Astrocyte (in vitro differentiated cells and primary cell): Measurements from ENCODE around the gene DOCK7. TPM values are rescaled to one million over a fixed set of nuclear protein-coding genes. Genes with fewer than 3 reads are reported as not detected.

Experiments
- DNase-seq: peaks from one replicate; pipeline ENCODE4 v3.0.0-alpha.2; 2010; ENCODE audit warnings: low read depth
- FAIRE-seq: peaks from 2 replicates; lab custom pipeline; 2011; peaks lifted over from hg19 to GRCh38; lab: Jason Lieb, UNC
- H2AFZ ChIP-seq: 2 replicates; pipeline ENCODE4 v1.6.0; 2012; ENCODE audit warnings: low read depth, low read length, inconsistent platforms
- H3K27ac ChIP-seq: 2 replicates; pipeline ENCODE4 v1.5.1; 2011; ENCODE audit warnings: low read depth, low read length, inconsistent platforms
- H3K27me3 ChIP-seq: 2 replicates; pipeline ENCODE4 v1.6.0; 2011; ENCODE audit warnings: low read length, inconsistent platforms; ENCODE audit not compliant: insufficient read depth
- H3K36me3 ChIP-seq: 2 replicates; pipeline ENCODE4 v1.5.1; 2011; ENCODE audit warnings: low read length, inconsistent platforms; ENCODE audit not compliant: insufficient read depth
- H3K4me1 ChIP-seq: 2 replicates; pipeline ENCODE4 v1.5.1; 2011; ENCODE audit warnings: low read length, inconsistent platforms; ENCODE audit not compliant: insufficient read depth
- H3K4me2 ChIP-seq: 2 replicates; pipeline ENCODE4 v1.6.0; 2012; ENCODE audit warnings: low read length, inconsistent platforms
- H3K4me3 ChIP-seq: 2 replicates; pipeline ENCODE4 v1.5.1; 2011; ENCODE audit warnings: low read depth, mild to moderate bottlenecking, low read length, inconsistent platforms; ENCODE audit not compliant: insufficient read depth
- H3K79me2 ChIP-seq: 2 replicates; pipeline ENCODE4 v1.6.0; 2012; ENCODE audit warnings: mild to moderate bottlenecking, low read length, inconsistent platforms; ENCODE audit not compliant: insufficient read depth
- H3K9ac ChIP-seq: 2 replicates; pipeline ENCODE4 v1.6.0; 2012; ENCODE audit warnings: mild to moderate bottlenecking, low read length, inconsistent platforms
- H3K9me3 ChIP-seq: 2 replicates; pipeline ENCODE4 v1.5.1; 2012; ENCODE audit warnings: low read depth, mild to moderate bottlenecking, low read length, inconsistent platforms; ENCODE audit not compliant: insufficient read depth
- H4K20me1 ChIP-seq: 2 replicates; pipeline ENCODE4 v1.6.0; 2012; ENCODE audit warnings: low read length, inconsistent platforms; ENCODE audit not compliant: insufficient read depth
- H3K27ac Mint-ChIP-seq: one replicate; pipeline ENCODE4 v1.8.0; 2021; ENCODE audit warnings: mild to moderate bottlenecking, mixed read lengths; ENCODE audit not compliant: unreplicated experiment
- H3K27me3 Mint-ChIP-seq: one replicate; pipeline ENCODE4 v1.8.0; 2021; ENCODE audit warnings: low read depth, mixed read lengths; ENCODE audit not compliant: unreplicated experiment
- H3K36me3 Mint-ChIP-seq: one replicate; pipeline ENCODE4 v1.8.0; 2021; ENCODE audit warnings: low read depth, mixed read lengths; ENCODE audit not compliant: unreplicated experiment
- H3K4me1 Mint-ChIP-seq: one replicate; pipeline ENCODE4 v1.8.0; 2021; ENCODE audit warnings: low read depth, mixed read lengths; ENCODE audit not compliant: unreplicated experiment
- H3K4me3 Mint-ChIP-seq: one replicate; pipeline ENCODE4 v1.8.0; 2021; ENCODE audit warnings: mild to moderate bottlenecking, moderate library complexity, mixed read lengths; ENCODE audit not compliant: unreplicated experiment
- H3K9me3 Mint-ChIP-seq: one replicate; pipeline ENCODE4 v1.8.0; 2021; ENCODE audit warnings: mild to moderate bottlenecking, mixed read lengths; ENCODE audit not compliant: unreplicated experiment
- CTCF ChIP-seq: IDR thresholded peaks from 2 replicates; pipeline ENCODE4 v1.5.1; 2011; ENCODE audit warnings: low read depth, mild to moderate bottlenecking, inconsistent platforms, low read length, moderate library complexity; ENCODE audit not compliant: insufficient read depth
- EZH2 ChIP-seq: IDR thresholded peaks from 2 replicates; pipeline ENCODE4 v1.6.1; 2012; ENCODE audit warnings: mild to moderate bottlenecking, low read length, inconsistent platforms; ENCODE audit not compliant: insufficient read depth
- total RNA-seq: library from RNA; stranded (reverse); gene quantifications from 2 replicates; pipeline ENCODE4 v1.2.1, GENCODE V29; 2021

Gene DOCK7
- total RNA-seq, 1 donor from 2014 or later, result 68.7 TPM

DNA sequence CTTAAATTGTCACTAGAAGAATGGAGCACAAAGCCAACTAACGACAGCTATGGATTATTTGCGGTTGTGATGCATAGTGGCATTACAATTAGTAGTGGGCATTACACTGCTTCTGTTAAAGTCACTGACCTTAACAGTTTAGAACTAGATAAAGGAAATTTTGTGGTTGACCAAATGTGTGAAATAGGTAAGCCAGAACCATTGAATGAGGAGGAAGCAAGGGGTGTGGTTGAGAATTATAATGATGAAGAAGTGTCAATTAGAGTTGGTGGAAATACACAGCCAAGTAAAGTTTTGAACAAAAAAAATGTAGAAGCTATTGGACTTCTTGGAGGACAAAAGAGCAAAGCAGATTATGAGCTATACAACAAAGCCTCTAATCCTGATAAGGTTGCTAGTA lies 237.9 kb downstream of the DOCK7 start:
- no peak overlapping the region for H3K4me3 Mint-ChIP-seq
- H4K20me1 ChIP-seq, result no peaks in the 10 kb centered on the region
- H3K9me3 Mint-ChIP-seq, result no peaks in the 10 kb centered on the region
- no peak overlapping the region for H3K27ac ChIP-seq
- peaks cover 39% of the 10 kb centered on the region for H3K36me3 ChIP-seq
- H3K9ac ChIP-seq, result no peak overlapping the region
- no peaks in the 10 kb centered on the region for H3K4me1 ChIP-seq
- no peaks in the 10 kb centered on the region for H3K4me1 Mint-ChIP-seq
- no peaks in the 10 kb centered on the region for H3K9me3 ChIP-seq
- H3K36me3 Mint-ChIP-seq, result peaks cover 8% of the 10 kb centered on the region
- FAIRE-seq, result no peak
- peaks cover 6% of the 10 kb centered on the region for H3K79me2 ChIP-seq
- no peak overlapping the region for H3K4me3 ChIP-seq
- H3K27me3 Mint-ChIP-seq, result no peaks in the 10 kb centered on the region
- DNase-seq, result no peak
- no peak overlapping the region for H3K4me2 ChIP-seq
- no peak for TF ChIP-seq EZH2
- no peak for TF ChIP-seq CTCF
- H3K27me3 ChIP-seq, result no peaks in the 10 kb centered on the region
- H3K27ac Mint-ChIP-seq, result no peak overlapping the region
- H2AFZ ChIP-seq, result no peak overlapping the region

DNA sequence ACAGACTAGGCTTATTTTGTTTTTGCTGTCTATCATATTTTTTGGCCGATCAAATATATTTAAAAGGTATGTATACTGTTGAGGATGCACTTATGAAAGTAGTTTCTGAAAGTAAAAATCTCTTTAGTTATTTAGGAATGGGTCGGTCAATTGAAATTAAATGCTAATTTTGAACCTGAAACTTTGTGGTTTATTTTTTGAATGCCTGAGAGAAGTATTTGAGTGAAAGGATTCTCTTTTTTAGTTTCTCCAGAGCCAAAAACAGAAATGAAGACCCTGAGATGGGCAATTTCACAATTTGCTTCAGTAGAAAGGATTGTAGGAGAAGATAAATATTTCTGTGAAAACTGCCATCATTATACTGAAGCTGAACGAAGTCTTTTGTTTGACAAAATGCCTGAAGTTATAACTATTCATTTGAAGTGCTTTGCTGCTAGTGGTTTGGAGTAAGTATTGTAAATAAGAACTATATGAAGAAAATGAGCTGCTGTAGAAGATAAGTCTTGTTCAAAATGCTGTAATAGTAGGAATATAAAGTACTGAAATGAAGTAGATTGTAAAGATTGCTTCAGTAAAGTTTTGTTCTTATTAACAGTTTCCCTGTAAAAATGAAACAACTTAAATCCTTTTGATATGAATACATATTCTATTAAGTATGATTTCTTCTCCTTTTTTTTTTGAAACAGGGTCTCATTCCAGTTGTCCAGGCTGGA lies 239.8 kb downstream of the DOCK7 start:
- Histone ChIP-seq H3K79me2 (peaks cover 9% of the 10 kb centered on the region), H4K20me1 (no peaks in the 10 kb centered on the region), H3K4me2 (no peak overlapping the region), H3K4me3 (no peak overlapping the region), H3K27me3 (no peaks in the 10 kb centered on the region), H3K9ac (no peak overlapping the region), H3K9me3 (no peaks in the 10 kb centered on the region), H3K36me3 (peaks cover 36% of the 10 kb centered on the region), H2AFZ (no peak overlapping the region), H3K4me1 (no peaks in the 10 kb centered on the region), H3K27ac (no peak overlapping the region)
- no peaks in the 10 kb centered on the region for H3K9me3 Mint-ChIP-seq
- H3K27me3 Mint-ChIP-seq, result no peaks in the 10 kb centered on the region
- no peak for DNase-seq
- FAIRE-seq, result no peak
- H3K4me1 Mint-ChIP-seq, result no peaks in the 10 kb centered on the region
- no peak overlapping the region for H3K27ac Mint-ChIP-seq
- peaks cover 8% of the 10 kb centered on the region for H3K36me3 Mint-ChIP-seq
- TF ChIP-seq CTCF, result no peak
- TF ChIP-seq EZH2, result no peak
- H3K4me3 Mint-ChIP-seq, result no peak overlapping the region

GRCh38 chr1:62444701-62445100 lies 243.5 kb downstream of the DOCK7 start:
- Histone ChIP-seq H3K4me2 (no peak overlapping the region), H3K27ac (no peak overlapping the region), H3K9me3 (no peaks in the 10 kb centered on the region), H2AFZ (no peak overlapping the region), H3K36me3 (peaks cover 28% of the 10 kb centered on the region), H4K20me1 (no peaks in the 10 kb centered on the region), H3K9ac (no peak overlapping the region), H3K4me3 (no peak overlapping the region), H3K79me2 (peaks cover 45% of the 10 kb centered on the region), H3K27me3 (no peaks in the 10 kb centered on the region), H3K4me1 (no peaks in the 10 kb centered on the region)
- no peak for TF ChIP-seq EZH2
- no peak for TF ChIP-seq CTCF
- Mint-ChIP-seq H3K36me3 (peaks cover 5% of the 10 kb centered on the region), H3K27me3 (no peaks in the 10 kb centered on the region), H3K4me3 (no peak overlapping the region), H3K4me1 (no peaks in the 10 kb centered on the region), H3K9me3 (no peaks in the 10 kb centered on the region), H3K27ac (no peak overlapping the region)
- DNase-seq (no peak), FAIRE-seq (no peak)
